Measurements from ENCODE around the gene IGSF3. TPM values are rescaled to one million over a fixed set of nuclear protein-coding genes. Genes with fewer than 3 reads are reported as not detected.
A peak's percentile ranks its signal among the peaks of the same experiment; 100 is the strongest.

IGSF3 gene
- total and polyA plus RNA-seq, 10 of the 15 experiments (the other 5 are each of a cell fraction or from before 2014, with no cell fraction given), result 1.4 to 18.0 (median 9.6) TPM

- ChIA-PET SMC1A (ENCODE audit: uncharacterized antibody, unreplicated experiment) (interaction anchor here (0.6 to 4.8 kb wide), 29 partner anchors 10 to 489 kb away, joined by 3 to 67 read pairs (median 5); partner anchors contain the start of gene TTF2), POLR2A (interaction anchor here (0.6 to 1.5 kb wide), 4 partner anchors 12 to 486 kb away, joined by 3 to 7 read pairs (median 3); partner anchors contain the start of gene TTF2), RAD21 (ENCODE audit: unreplicated experiment) (interaction anchor here (0.6 to 4.8 kb wide), 22 partner anchors 13 to 555 kb away, joined by 3 to 100 read pairs (median 6); partner anchors contain the start of genes IGSF3 and TTF2), CTCF (interaction anchor here (0.6 to 5.4 kb wide), 39 partner anchors 11 to 630 kb away, joined by 3 to 137 read pairs (median 7); partner anchors contain the start of gene TTF2)
- Histone ChIP-seq H3K4me2 (ENCODE audit: control insufficient read depth, insufficient read depth) (peak overlapping the region; percentile 12), H3K27me3 (replicated peaks in 1 of 2; ENCODE audit: control insufficient read depth in 2 of 2, insufficient read depth in 2 of 2, low read length in 1 of 2) (no peaks in the 10 kb centered on the region), H3K79me2 (ENCODE audit: control insufficient read depth, insufficient read depth, low read length) (peaks cover 32% of the 10 kb centered on the region), H3K4me1 (ENCODE audit: control insufficient read depth, insufficient read depth, low read length) (peaks cover 42% of the 10 kb centered on the region), H2AFZ (ENCODE audit: control insufficient read depth, low read depth, low read length) (peak overlapping the region; percentile 70), H3K9me3 (replicated peaks; ENCODE audit: control insufficient read depth, insufficient read depth, low read length) (no peaks in the 10 kb centered on the region), H3K36me3 (ENCODE audit: control insufficient read depth in 2 of 2, insufficient read depth in 2 of 2, low read length in 1 of 2) (no peaks in the 10 kb centered on the region; a peak in 1 of 4 replicates), H4K20me1 (ENCODE audit: control insufficient read depth, insufficient read depth) (no peaks in the 10 kb centered on the region), H3K27ac (ENCODE audit: control insufficient read depth, insufficient read depth) (peak overlapping the region; percentile 38; the same call in 1 of the 2 replicates), H3K9ac (ENCODE audit: control insufficient read depth, insufficient read depth, low read length) (peak overlapping the region; percentile 32; the same call in 1 of the 2 replicates), H3K4me3 (no peak overlapping the region)
- WGBS (ENCODE audit: insufficient coverage, insufficient replicate concordance, low lambda C conversion rate, missing lambda C conversion rate), result 9% methylated on average over 7 of the region's 7 CpGs
- TF ChIP-seq ZBTB33 (IDR thresholded peaks at IDR 0.05), result no peak
- TF ChIP-seq TCF7 (IDR thresholded peaks at IDR 0.05; ENCODE audit: borderline replicate concordance), result peak; percentile 82
- no peak for TF ChIP-seq IRF5 (IDR thresholded peaks at IDR 0.05; ENCODE audit: borderline replicate concordance)
- no peak for TF ChIP-seq KAT2A (conservative IDR thresholded peaks at IDR 0.05; ENCODE audit: control insufficient read depth, low read depth, low read length)
- TF ChIP-seq BHLHE40 (IDR thresholded peaks at IDR 0.05; ENCODE audit: borderline replicate concordance in 1 of 2, low read depth in 2 of 2, low read length in 1 of 2), result no peak
- TF ChIP-seq ZNF274 (IDR thresholded peaks at IDR 0.05; ENCODE audit: insufficient read depth, insufficient read length), result no peak
- TF ChIP-seq POU2F2 (IDR thresholded peaks at IDR 0.05; ENCODE audit: borderline replicate concordance, low read depth, low read length), result no peak
- no peak for TF ChIP-seq ZNF622 (IDR thresholded peaks at IDR 0.05)
- 0 out of 2 replicates have a peak, but pooled peaks have one; percentile 30 for TF ChIP-seq EED (IDR thresholded peaks at IDR 0.05; ENCODE audit: low read depth)
- TF ChIP-seq RELA (IDR thresholded peaks at IDR 0.05; ENCODE audit: borderline replicate concordance, partially characterized antibody), result peak; percentile 50
- intact Hi-C loops (cut with micrococcal nuclease; ENCODE audit: unreplicated experiment) (loop anchor here (1.0 to 10.0 kb wide), 9 partner anchors 23 to 554 kb away; no protein-coding TSS in a partner anchor), in situ Hi-C loops (cut with MboI) (loop anchor here (25.0 kb wide), 1 partner anchor 1089 kb away; no protein-coding TSS in a partner anchor)
- FAIRE-seq (no peak), ATAC-seq (no peak), DNase-seq (ENCODE audit: low read depth, low spot score) (no peak)
- BruUV-seq (replicated peaks), result no TSS peak
Observed at GRCh38 chr1:116573431-116574095, 94.0 kb downstream of the IGSF3 start.
